Epithelial cell of proximal tubule (primary cell): Measurements from ENCODE around the gene PEX1. TPM values are rescaled to one million over a fixed set of nuclear protein-coding genes. Genes with fewer than 3 reads are reported as not detected.
A peak's percentile ranks its signal among the peaks of the same experiment; 100 is the strongest.

Experiments used
- DNase-seq: peaks from one replicate; pipeline ENCODE4 v3.0.0-alpha.2; 2011; ENCODE audit warnings: low read depth
- H3K4me3 ChIP-seq: 2 replicates; pipeline ENCODE4 v1.5.1; 2011; ENCODE audit warnings: low read depth, mild to moderate bottlenecking, low read length
- CTCF ChIP-seq: conservative IDR thresholded peaks from 2 replicates; pipeline ENCODE4 v1.5.1; 2012; ENCODE audit warnings: low read depth, mild to moderate bottlenecking, low read length
- total RNA-seq: library from RNA; depleted of rRNA; stranded (reverse); fragments of >200 nt; gene quantifications from 2 replicates; pipeline ENCODE4 v1.2.3, GENCODE V29; 2015

Gene PEX1
- total RNA-seq, 1 donor from 2014 or later, result 11.2 TPM

DNA sequence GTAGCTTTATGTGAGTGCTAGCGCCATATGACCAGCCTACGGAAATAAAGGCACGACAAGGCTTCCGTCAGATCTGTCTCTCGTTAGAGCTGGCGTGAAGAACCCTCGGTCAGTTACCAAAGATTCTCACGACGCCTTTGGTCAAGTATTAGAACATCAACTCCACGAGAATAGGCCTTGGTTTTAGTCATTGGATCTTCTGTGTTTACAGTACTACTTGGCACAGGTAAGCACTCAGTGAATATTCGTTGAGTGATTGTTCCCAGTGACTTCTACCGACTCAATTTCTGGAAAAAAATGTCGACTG lies 591 bp upstream of the PEX1 start:
- no peak for TF ChIP-seq CTCF
- no peak for DNase-seq
- peak overlapping the region; percentile 90 for H3K4me3 ChIP-seq

DNA sequence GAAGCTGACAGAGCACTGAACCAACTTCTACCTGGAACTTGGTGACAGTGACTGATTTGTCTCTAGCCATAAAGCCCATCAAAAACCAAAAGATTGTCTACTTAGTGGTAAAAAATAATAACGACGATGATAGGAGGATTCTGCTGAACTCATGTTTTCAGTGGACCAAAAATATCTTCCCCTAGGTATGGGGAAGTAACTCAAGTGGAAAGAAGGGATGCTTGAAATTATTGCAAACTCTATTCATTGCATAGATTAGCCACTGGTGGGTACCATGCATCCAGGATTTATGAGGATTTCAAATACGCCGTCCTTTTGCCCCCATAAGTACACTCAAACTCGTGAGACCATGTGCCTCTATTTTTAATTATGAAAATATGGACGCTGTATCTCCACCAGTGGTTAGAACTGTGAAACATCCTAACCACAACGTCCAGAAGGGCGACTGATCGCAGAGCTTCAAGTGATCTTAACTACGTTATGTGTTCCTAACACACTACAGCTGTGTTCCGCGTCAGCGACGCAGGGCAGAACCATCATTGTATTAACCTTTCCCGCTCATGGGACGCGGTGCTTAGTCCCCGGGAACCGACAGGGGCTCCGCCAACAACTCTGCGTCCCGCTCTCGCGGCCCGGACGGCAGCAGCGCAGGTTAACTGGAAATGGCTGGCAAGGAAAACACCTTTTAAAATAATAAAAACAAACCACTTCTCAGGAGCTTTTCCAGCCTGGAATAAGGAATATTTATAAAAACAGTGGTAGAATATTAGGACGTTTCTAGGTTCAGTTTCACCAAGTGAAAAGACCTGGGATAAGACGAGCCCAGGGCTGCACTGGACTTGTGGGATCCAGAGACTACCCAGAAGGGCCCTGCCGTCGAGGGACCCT lies 776 bp downstream of the PEX1 start:
- TF ChIP-seq CTCF, result no peak
- no peak for DNase-seq
- peak overlapping the region; percentile 90 for H3K4me3 ChIP-seq

GRCh38 chr7:92523110-92523509 lies 5.2 kb downstream of the PEX1 start:
- no peak for TF ChIP-seq CTCF
- no peak for DNase-seq
- no peak overlapping the region for H3K4me3 ChIP-seq

GRCh38 chr7:92520024-92520423 lies 8.3 kb downstream of the PEX1 start:
- DNase-seq, result no peak
- no peak overlapping the region for H3K4me3 ChIP-seq
- no peak for TF ChIP-seq CTCF

- no peak for TF ChIP-seq CTCF
- no peak overlapping the region for H3K4me3 ChIP-seq
- DNase-seq, result no peak
These were observed 10.7 kb downstream of the PEX1 start for GRCh38 chr7:92517631-92518030.

DNA sequence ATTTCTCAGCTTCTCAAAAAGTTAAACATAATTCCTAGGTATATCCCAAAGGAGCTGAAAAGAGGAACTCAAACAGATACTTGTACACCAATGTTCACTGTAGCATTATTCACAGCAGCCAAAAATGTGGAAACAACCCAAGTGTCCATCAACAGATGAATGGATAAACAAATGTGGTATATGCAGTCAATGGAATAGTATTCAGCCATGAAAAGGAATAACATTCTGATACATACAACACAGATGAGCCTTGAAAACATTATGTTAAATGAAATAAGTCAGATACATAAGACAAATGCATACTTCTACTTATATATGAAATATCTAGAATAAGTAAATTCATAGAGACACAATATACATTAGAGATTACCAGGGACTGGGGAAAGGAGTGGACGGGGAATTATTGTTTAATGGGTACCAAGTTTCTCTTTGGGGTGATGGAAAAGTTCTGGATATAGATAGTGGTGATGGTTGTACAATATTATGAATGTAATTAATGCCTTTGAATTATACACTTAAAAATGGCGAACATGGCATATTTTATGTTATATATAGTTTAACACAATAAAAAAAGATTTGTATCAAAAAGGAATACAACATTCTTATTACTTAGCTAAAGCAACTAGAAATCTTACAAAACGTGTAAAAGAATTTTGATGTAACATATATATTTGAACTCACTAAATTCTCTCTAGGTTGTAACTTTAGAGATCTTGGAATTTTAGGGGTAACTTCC lies 15.0 kb downstream of the PEX1 start:
- no peak overlapping the region for H3K4me3 ChIP-seq
- no peak for TF ChIP-seq CTCF
- no peak for DNase-seq

DNA sequence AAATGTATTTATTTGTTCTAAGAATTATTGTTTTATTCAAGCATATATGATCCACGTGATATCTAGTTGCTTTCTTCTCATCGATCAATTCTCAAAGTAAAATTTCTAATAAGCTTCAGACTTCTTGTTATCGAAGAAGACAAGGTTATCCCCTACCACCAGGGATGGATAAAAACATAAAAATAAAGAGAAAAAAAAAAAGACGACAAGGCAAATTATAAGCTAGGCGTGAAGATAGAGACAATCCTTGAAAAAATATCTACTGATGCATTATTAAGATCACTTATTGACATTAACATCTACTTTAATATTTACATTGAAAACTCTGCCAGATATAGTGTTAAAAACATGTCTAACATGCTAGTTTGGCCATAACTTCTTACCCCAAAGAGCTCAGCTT lies 19.4 kb downstream of the PEX1 start:
- TF ChIP-seq CTCF, result no peak
- H3K4me3 ChIP-seq, result no peak overlapping the region
- DNase-seq, result no peak
